ENCODE measurements around the gene TAP2.

TAP2 gene

GRCh38 chr6:32836873-32837272 lies 1.7 kb downstream of the TAP2 start:
- Histone ChIP-seq H3K27ac (no peak overlapping the region), H3K4me3 (no peak overlapping the region), H3K4me2 (peak overlapping the region; percentile 99), H3K36me3 (peaks cover 53% of the 10 kb centered on the region), H3K9me3 (no peaks in the 10 kb centered on the region), H3K4me1 (peaks cover 54% of the 10 kb centered on the region), H3K27me3 (no peaks in the 10 kb centered on the region), H3K9ac (no peak overlapping the region), H4K20me1 (no peaks in the 10 kb centered on the region; the same call in 1 of the 2 replicates)
- TF ChIP-seq Cebpa-rat (IDR thresholded peaks at IDR 0.05) = no peak

- no peak for TF ChIP-seq Cebpa-rat (IDR thresholded peaks at IDR 0.05)
- Histone ChIP-seq H3K9ac (no peak overlapping the region), H3K4me2 (no peak overlapping the region), H3K9me3 (no peaks in the 10 kb centered on the region), H3K4me1 (peaks cover 38% of the 10 kb centered on the region), H3K36me3 (peaks cover 55% of the 10 kb centered on the region), H3K27me3 (no peaks in the 10 kb centered on the region), H4K20me1 (no peaks in the 10 kb centered on the region; the same call in 1 of the 2 replicates), H3K27ac (no peak overlapping the region), H3K4me3 (no peak overlapping the region)
These were observed 3.2 kb downstream of the TAP2 start for GRCh38 chr6:32835167-32835893.

- Histone ChIP-seq H3K27ac (no peak overlapping the region), H3K4me1 (peaks cover 23% of the 10 kb centered on the region), H3K4me3 (no peak overlapping the region), H3K9me3 (no peaks in the 10 kb centered on the region), H3K9ac (no peak overlapping the region), H4K20me1 (peaks cover 6% of the 10 kb centered on the region; the same call in 1 of the 2 replicates), H3K27me3 (no peaks in the 10 kb centered on the region), H3K36me3 (peaks cover 72% of the 10 kb centered on the region), H3K4me2 (no peak overlapping the region)
- TF ChIP-seq Cebpa-rat (IDR thresholded peaks at IDR 0.05) = no peak
These were observed 4.9 kb downstream of the TAP2 start for GRCh38 chr6:32833664-32834063.

- TF ChIP-seq Cebpa-rat (IDR thresholded peaks at IDR 0.05) = no peak
- H3K9me3 ChIP-seq = no peaks in the 10 kb centered on the region
- H3K9ac ChIP-seq = no peak overlapping the region
These were observed 6.0 kb downstream of the TAP2 start for GRCh38 chr6:32832535-32832934.

GRCh38 chr6:32830936-32831335 lies 7.6 kb downstream of the TAP2 start:
- no peaks in the 10 kb centered on the region for H3K27me3 ChIP-seq
- no peak overlapping the region for H3K9ac ChIP-seq
- H3K9me3 ChIP-seq = no peaks in the 10 kb centered on the region
- H3K27ac ChIP-seq = no peak overlapping the region
- no peak for TF ChIP-seq Cebpa-rat (IDR thresholded peaks at IDR 0.05)
- peaks cover 6% of the 10 kb centered on the region; the same call in 1 of the 2 replicates for H4K20me1 ChIP-seq
- peaks cover 2% of the 10 kb centered on the region for H3K4me1 ChIP-seq
- H3K36me3 ChIP-seq = peaks cover 87% of the 10 kb centered on the region
- H3K4me3 ChIP-seq = no peak overlapping the region
- no peak overlapping the region for H3K4me2 ChIP-seq

More at GRCh38 chr6:32832535-32832934, 6.0 kb downstream of the TAP2 start:
- no peak overlapping the region for H3K4me3 ChIP-seq
- no peak overlapping the region for H3K4me2 ChIP-seq
- H3K36me3 ChIP-seq = peaks cover 81% of the 10 kb centered on the region
- peaks cover 6% of the 10 kb centered on the region; the same call in 1 of the 2 replicates for H4K20me1 ChIP-seq
- peaks cover 18% of the 10 kb centered on the region for H3K4me1 ChIP-seq
- no peaks in the 10 kb centered on the region for H3K27me3 ChIP-seq
- no peak overlapping the region for H3K27ac ChIP-seq

- H3K27ac ChIP-seq = no peak overlapping the region
- H3K36me3 ChIP-seq = peaks cover 77% of the 10 kb centered on the region
- no peak overlapping the region for H3K9ac ChIP-seq
- H3K9me3 ChIP-seq = no peaks in the 10 kb centered on the region
- TF ChIP-seq Cebpa-rat (IDR thresholded peaks at IDR 0.05) = no peak
- H3K4me2 ChIP-seq = no peak overlapping the region
- peaks cover 6% of the 10 kb centered on the region; the same call in 1 of the 2 replicates for H4K20me1 ChIP-seq
- H3K27me3 ChIP-seq = no peaks in the 10 kb centered on the region
- H3K4me1 ChIP-seq = no peaks in the 10 kb centered on the region
- no peak overlapping the region for H3K4me3 ChIP-seq
These were observed 8.5 kb downstream of the TAP2 start for GRCh38 chr6:32830017-32830416.

- Histone ChIP-seq H3K4me1 (no peaks in the 10 kb centered on the region), H3K4me3 (no peak overlapping the region), H3K27ac (no peak overlapping the region), H3K4me2 (no peak overlapping the region), H4K20me1 (peaks cover 6% of the 10 kb centered on the region; the same call in 1 of the 2 replicates), H3K9me3 (no peaks in the 10 kb centered on the region), H3K27me3 (no peaks in the 10 kb centered on the region), H3K9ac (no peak overlapping the region), H3K36me3 (peaks cover 72% of the 10 kb centered on the region)
- TF ChIP-seq Cebpa-rat (IDR thresholded peaks at IDR 0.05) = no peak
These were observed 9.0 kb downstream of the TAP2 start for GRCh38 chr6:32829495-32829894.

- no peak overlapping the region for H3K9ac ChIP-seq
- no peak overlapping the region for H3K4me3 ChIP-seq
- H3K36me3 ChIP-seq = peaks cover 48% of the 10 kb centered on the region
- H3K4me1 ChIP-seq = peaks cover under 1% of the 10 kb centered on the region; the same call in 1 of the 2 replicates
- no peaks in the 10 kb centered on the region for H3K27me3 ChIP-seq
- TF ChIP-seq Cebpa-rat (IDR thresholded peaks at IDR 0.05) = no peak
- peaks cover 6% of the 10 kb centered on the region; the same call in 1 of the 2 replicates for H4K20me1 ChIP-seq
- H3K4me2 ChIP-seq = no peak overlapping the region
- H3K27ac ChIP-seq = no peak overlapping the region
- no peaks in the 10 kb centered on the region for H3K9me3 ChIP-seq
These were observed 11.5 kb downstream of the TAP2 start for GRCh38 chr6:32827025-32827424.

- Histone ChIP-seq H3K9me3 (no peaks in the 10 kb centered on the region), H3K9ac (no peak overlapping the region), H4K20me1 (peaks cover 6% of the 10 kb centered on the region; the same call in 1 of the 2 replicates), H3K4me3 (no peak overlapping the region), H3K4me1 (peaks cover 11% of the 10 kb centered on the region), H3K27me3 (no peaks in the 10 kb centered on the region), H3K4me2 (no peak overlapping the region), H3K27ac (no peak overlapping the region), H3K36me3 (peaks cover 39% of the 10 kb centered on the region)
- TF ChIP-seq Cebpa-rat (IDR thresholded peaks at IDR 0.05) = no peak
These were observed 12.6 kb downstream of the TAP2 start for GRCh38 chr6:32825966-32826365.

GRCh38 chr6:32819729-32820128 lies 18.8 kb downstream of the TAP2 start:
- no peak overlapping the region for H3K4me3 ChIP-seq
- H3K27ac ChIP-seq = no peak overlapping the region
- H3K36me3 ChIP-seq = no peaks in the 10 kb centered on the region
- no peak for TF ChIP-seq Cebpa-rat (IDR thresholded peaks at IDR 0.05)
- H4K20me1 ChIP-seq = no peaks in the 10 kb centered on the region
- no peak overlapping the region for H3K9ac ChIP-seq
- H3K4me1 ChIP-seq = peaks cover 20% of the 10 kb centered on the region
- H3K27me3 ChIP-seq = no peaks in the 10 kb centered on the region
- H3K9me3 ChIP-seq = no peaks in the 10 kb centered on the region
- no peak overlapping the region for H3K4me2 ChIP-seq

Measured in BLaER1 (cell line).